Fibroblast of pulmonary artery (primary cell): ENCODE results near the gene TTLL8.

Experiments used
- DNase-seq: peaks from one replicate; pipeline ENCODE4 v3.0.0-alpha.2; 2010; ENCODE audit warnings: low read depth
- H3K4me3 ChIP-seq: replicated peaks from 2 replicates; pipeline ENCODE4 v1.5.1; 2011; ENCODE audit warnings: low read depth, mild to moderate bottlenecking, control low read depth, low read length, moderate library complexity
- CTCF ChIP-seq: IDR thresholded peaks from 2 replicates; pipeline ENCODE4 v1.5.1; 2011; ENCODE audit warnings: mild to moderate bottlenecking, control low read depth, low read length, inconsistent platforms; ENCODE audit errors: missing control alignments

The TTLL8 gene

GRCh38 chr22:50034126-50035081 is 23.7 kb downstream of the TTLL8 start:
- no peak for TF ChIP-seq CTCF
- DNase-seq, result peak; percentile 13
- no peak overlapping the region for H3K4me3 ChIP-seq

- TF ChIP-seq CTCF, result no peak
- no peak overlapping the region for H3K4me3 ChIP-seq
- DNase-seq, result no peak
Observed at GRCh38 chr22:50032941-50033601, 25.0 kb downstream of the TTLL8 start.

GRCh38 chr22:50032109-50032871 is 25.8 kb downstream of the TTLL8 start:
- no peak overlapping the region for H3K4me3 ChIP-seq
- no peak for TF ChIP-seq CTCF
- DNase-seq, result no peak

GRCh38 chr22:50031189-50032091 is 26.7 kb downstream of the TTLL8 start:
- no peak for TF ChIP-seq CTCF
- no peak for DNase-seq
- no peak overlapping the region for H3K4me3 ChIP-seq

GRCh38 chr22:50030297-50031188 is 27.6 kb downstream of the TTLL8 start:
- no peak overlapping the region for H3K4me3 ChIP-seq
- TF ChIP-seq CTCF, result peak; percentile 69
- DNase-seq, result peak; percentile 59
